GM12878 (cell line): ENCODE results near the gene ARHGAP26. TPM values are rescaled to one million over a fixed set of nuclear protein-coding genes. Genes with fewer than 3 reads are reported as not detected.

Experiments used
- BCL11A ChIP-seq: IDR thresholded peaks from 2 replicates; pipeline ENCODE4 v1.6.1; 2011; ENCODE audit warnings: low read depth, low read length
- BMI1 ChIP-seq: fragments of 450-650 bp; IDR thresholded peaks from 2 replicates; pipeline ENCODE4 v1.6.1; 2016; ENCODE audit warnings: mild to moderate bottlenecking, moderate library complexity, borderline replicate concordance
- CBX5 ChIP-seq: sonication (generic); IDR thresholded peaks from 2 replicates; pipeline ENCODE4 v1.6.1; 2016; ENCODE audit warnings: low read depth, moderate library complexity, mild to moderate bottlenecking, inconsistent platforms
- CREB1 ChIP-seq: IDR thresholded peaks from 2 replicates; pipeline ENCODE4 v1.6.1; 2012; ENCODE audit warnings: low read depth, mild to moderate bottlenecking, inconsistent platforms
- FOXM1 ChIP-seq: IDR thresholded peaks from 2 replicates; pipeline ENCODE4 v1.6.1; 2012; ENCODE audit warnings: low read depth, mild to moderate bottlenecking, inconsistent platforms, low read length, moderate library complexity
- GABPA ChIP-seq: IDR thresholded peaks from 2 replicates; pipeline ENCODE4 v1.6.1; 2014; ENCODE audit warnings: antibody characterized with exemption, low read depth, mild to moderate bottlenecking, inconsistent platforms
- JUND ChIP-seq: IDR thresholded peaks from 2 replicates; pipeline ENCODE4 v1.6.1; 2012; ENCODE audit warnings: low read depth, mild to moderate bottlenecking, low read length, improper control_type of control experiment, moderate library complexity
- KAT2A ChIP-seq: conservative IDR thresholded peaks from 2 replicates; pipeline ENCODE4 v1.6.1; 2011; ENCODE audit warnings: low read depth, low read length; ENCODE audit not compliant: control insufficient read depth
- MEF2B ChIP-seq: fragments of 450-650 bp; IDR thresholded peaks from 2 replicates; pipeline ENCODE4 v1.6.1; 2018; ENCODE audit warnings: mild to moderate bottlenecking, moderate library complexity; ENCODE audit not compliant: partially characterized antibody, poor library complexity, severe bottlenecking
- MYB ChIP-seq: fragments of 150-350 bp; IDR thresholded peaks from 2 replicates; pipeline ENCODE4 v1.6.1; 2014; ENCODE audit warnings: mild to moderate bottlenecking, low read depth, low read length, borderline replicate concordance
- NRF1 ChIP-seq: conservative IDR thresholded peaks from 2 replicates; pipeline ENCODE4 v1.6.1; 2011; ENCODE audit warnings: mild to moderate bottlenecking, low read depth, low read length, improper control_type of control experiment
- POLR2A ChIP-seq: IDR thresholded peaks from 2 replicates; pipeline ENCODE4 v1.6.1; 2011; ENCODE audit warnings: low read depth, mild to moderate bottlenecking, low read length
- RCOR1 ChIP-seq: conservative IDR thresholded peaks from 2 replicates; pipeline ENCODE4 v1.6.1; 2012; ENCODE audit warnings: low read depth, low read length, improper control_type of control experiment
- RELB ChIP-seq: fragments of 450-650 bp; IDR thresholded peaks from 2 replicates; pipeline ENCODE4 v1.6.1; 2017; ENCODE audit warnings: low read depth, mild to moderate bottlenecking, moderate library complexity
- RUNX3 ChIP-seq: IDR thresholded peaks from 2 replicates; pipeline ENCODE4 v1.6.1; 2012; ENCODE audit warnings: low read length, inconsistent platforms
- STAT1 ChIP-seq: fragments of 450-650 bp; conservative IDR thresholded peaks from 2 replicates; pipeline ENCODE4 v1.6.1; 2014; ENCODE audit warnings: antibody characterized with exemption, mild to moderate bottlenecking
- YY1 ChIP-seq: IDR thresholded peaks from 2 replicates; pipeline ENCODE4 v1.6.1; 2011; ENCODE audit warnings: low read depth, mild to moderate bottlenecking, low read length
- ZNF217 ChIP-seq: fragments of 450-650 bp; IDR thresholded peaks from 2 replicates; pipeline ENCODE4 v1.6.1; 2017; ENCODE audit warnings: antibody characterized with exemption, mild to moderate bottlenecking
- polyA plus RNA-seq, 11 experiments: library from polyadenylated mRNA; depleted of rRNA in 4 of 11; unstranded in 6 of 11; stranded (reverse) in 5 of 11; fragments of >200 nt; fragmentation: Nextera tagmentation in 4 of 11; fragmentation: Illumina TruSeq in 1 of 11; extraction: Ambion mirVana in 4 of 11; extraction: Trizol in 1 of 11; gene quantifications; 1 replicate in 1 of 11; 2 replicates in 10 of 11; pipeline versions ENCODE4 v1.2.1 to v1.2.3, GENCODE V29; 2011 to 2016; ENCODE audit warnings: inconsistent platforms in 2 of 11, missing spikeins in 2 of 11, low read depth in 1 of 11
- total RNA-seq, 4 experiments: library from RNA; depleted of rRNA in 3 of 4; stranded (reverse); fragments of >200 nt in 3 of 4; fragmentation: Illumina TruSeq in 1 of 4; extraction: Trizol in 1 of 4; gene quantifications; 2 replicates each; pipeline versions ENCODE4 v1.2.1 to v1.2.3, GENCODE V29; 2013 to 2021
- TF ChIP-seq, protein P1 (sequence below): fragments of 450-650 bp; IDR thresholded peaks from 2 replicates; pipeline ENCODE4 v1.6.1; 2018; ENCODE audit warnings: borderline replicate concordance, mild to moderate bottlenecking; ENCODE audit not compliant: partially characterized antibody
- TF ChIP-seq, protein P2 (sequence below): fragments of 450-650 bp; IDR thresholded peaks from 2 replicates; pipeline ENCODE4 v1.6.1; 2017; ENCODE audit warnings: mild to moderate bottlenecking, moderate library complexity
- TF ChIP-seq, protein P3 (sequence below): IDR thresholded peaks from 2 replicates; pipeline ENCODE4 v1.6.1; 2011; ENCODE audit warnings: mild to moderate bottlenecking, low read depth, low read length, moderate library complexity; ENCODE audit not compliant: insufficient replicate concordance

Gene ARHGAP26
- total and polyA plus RNA-seq, 10 of the 15 experiments (the other 5 are each of a cell fraction or from before 2014, with no cell fraction given) = 9.4 to 41.5 (median 19.3) TPM

DNA sequence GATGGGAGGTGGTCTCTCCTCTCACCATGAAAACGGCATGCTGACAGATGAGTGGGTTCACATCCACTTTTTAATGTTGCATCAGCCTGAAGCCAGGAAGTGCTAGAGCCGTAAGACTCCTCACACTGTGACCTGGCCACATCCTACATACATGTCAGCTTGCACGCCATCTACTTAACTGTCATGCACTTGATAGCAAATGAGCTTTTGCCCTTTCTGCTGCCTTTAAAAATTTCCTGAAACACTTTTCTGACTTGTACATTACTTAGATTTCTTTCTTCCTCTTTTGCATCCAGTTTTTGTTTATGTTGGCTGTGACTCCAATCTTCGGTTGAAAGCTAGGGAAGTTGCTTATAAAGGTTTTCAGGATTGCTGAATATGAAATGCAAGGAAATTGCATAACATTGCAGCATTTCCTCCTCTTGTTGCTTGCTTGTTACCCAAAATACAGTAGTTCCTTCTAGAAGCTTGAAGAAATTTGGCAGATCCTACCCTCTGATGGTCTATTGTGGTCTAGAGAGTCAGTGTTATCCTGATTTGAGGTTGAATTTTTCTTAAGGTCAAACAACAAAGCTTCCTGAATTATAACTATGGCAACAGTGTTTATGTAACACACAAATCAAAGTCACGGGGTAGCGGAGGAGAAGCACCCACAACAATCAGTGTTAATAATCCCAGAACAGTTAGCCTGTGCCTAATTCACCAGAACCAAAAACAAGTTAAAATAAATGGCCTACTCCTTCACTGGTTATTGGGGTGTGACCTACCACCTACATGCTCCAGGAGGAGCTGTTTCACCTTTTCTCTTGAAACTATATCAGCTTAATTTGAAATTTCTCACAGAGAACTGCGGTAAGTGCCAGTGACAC is 232.5 kb downstream of the ARHGAP26 start (continued):
- TF ChIP-seq RELB (peak; percentile 76), GABPA (no peak), KAT2A (no peak), BCL11A (peak; percentile 78), CREB1 (peak; percentile 77), STAT1 (no peak), MEF2B (peak; percentile 33), BMI1 (0 out of 2 replicates have a peak, but pooled peaks have one; percentile 10), POLR2A (peak; percentile 47; the same call in 1 of the 2 replicates), FOXM1 (peak; percentile 58; the same call in 1 of the 2 replicates), CBX5 (peak; percentile 78; the same call in 1 of the 2 replicates), RCOR1 (0 out of 2 replicates have a peak, but pooled peaks have one; percentile 22), NRF1 (no peak), ZNF217 (no peak), RUNX3 (peak; percentile 75), YY1 (peak; percentile 70), MYB (no peak), JUND (no peak)
- TF ChIP-seq, protein P1, sequence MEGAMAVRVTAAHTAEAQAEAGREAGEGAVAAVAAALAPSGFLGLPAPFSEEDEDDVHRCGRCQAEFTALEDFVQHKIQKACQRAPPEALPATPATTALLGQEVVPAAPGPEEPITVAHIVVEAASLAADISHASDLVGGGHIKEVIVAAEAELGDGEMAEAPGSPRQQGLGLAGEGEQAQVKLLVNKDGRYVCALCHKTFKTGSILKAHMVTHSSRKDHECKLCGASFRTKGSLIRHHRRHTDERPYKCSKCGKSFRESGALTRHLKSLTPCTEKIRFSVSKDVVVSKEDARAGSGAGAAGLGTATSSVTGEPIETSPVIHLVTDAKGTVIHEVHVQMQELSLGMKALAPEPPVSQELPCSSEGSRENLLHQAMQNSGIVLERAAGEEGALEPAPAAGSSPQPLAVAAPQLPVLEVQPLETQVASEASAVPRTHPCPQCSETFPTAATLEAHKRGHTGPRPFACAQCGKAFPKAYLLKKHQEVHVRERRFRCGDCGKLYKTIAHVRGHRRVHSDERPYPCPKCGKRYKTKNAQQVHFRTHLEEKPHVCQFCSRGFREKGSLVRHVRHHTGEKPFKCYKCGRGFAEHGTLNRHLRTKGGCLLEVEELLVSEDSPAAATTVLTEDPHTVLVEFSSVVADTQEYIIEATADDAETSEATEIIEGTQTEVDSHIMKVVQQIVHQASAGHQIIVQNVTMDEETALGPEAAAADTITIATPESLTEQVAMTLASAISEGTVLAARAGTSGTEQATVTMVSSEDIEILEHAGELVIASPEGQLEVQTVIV = peak; percentile 35
- TF ChIP-seq, protein P2, sequence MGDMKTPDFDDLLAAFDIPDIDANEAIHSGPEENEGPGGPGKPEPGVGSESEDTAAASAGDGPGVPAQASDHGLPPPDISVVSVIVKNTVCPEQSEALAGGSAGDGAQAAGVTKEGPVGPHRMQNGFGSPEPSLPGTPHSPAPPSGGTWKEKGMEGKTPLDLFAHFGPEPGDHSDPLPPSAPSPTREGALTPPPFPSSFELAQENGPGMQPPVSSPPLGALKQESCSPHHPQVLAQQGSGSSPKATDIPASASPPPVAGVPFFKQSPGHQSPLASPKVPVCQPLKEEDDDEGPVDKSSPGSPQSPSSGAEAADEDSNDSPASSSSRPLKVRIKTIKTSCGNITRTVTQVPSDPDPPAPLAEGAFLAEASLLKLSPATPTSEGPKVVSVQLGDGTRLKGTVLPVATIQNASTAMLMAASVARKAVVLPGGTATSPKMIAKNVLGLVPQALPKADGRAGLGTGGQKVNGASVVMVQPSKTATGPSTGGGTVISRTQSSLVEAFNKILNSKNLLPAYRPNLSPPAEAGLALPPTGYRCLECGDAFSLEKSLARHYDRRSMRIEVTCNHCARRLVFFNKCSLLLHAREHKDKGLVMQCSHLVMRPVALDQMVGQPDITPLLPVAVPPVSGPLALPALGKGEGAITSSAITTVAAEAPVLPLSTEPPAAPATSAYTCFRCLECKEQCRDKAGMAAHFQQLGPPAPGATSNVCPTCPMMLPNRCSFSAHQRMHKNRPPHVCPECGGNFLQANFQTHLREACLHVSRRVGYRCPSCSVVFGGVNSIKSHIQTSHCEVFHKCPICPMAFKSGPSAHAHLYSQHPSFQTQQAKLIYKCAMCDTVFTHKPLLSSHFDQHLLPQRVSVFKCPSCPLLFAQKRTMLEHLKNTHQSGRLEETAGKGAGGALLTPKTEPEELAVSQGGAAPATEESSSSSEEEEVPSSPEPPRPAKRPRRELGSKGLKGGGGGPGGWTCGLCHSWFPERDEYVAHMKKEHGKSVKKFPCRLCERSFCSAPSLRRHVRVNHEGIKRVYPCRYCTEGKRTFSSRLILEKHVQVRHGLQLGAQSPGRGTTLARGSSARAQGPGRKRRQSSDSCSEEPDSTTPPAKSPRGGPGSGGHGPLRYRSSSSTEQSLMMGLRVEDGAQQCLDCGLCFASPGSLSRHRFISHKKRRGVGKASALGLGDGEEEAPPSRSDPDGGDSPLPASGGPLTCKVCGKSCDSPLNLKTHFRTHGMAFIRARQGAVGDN = peak; percentile 63
- TF ChIP-seq, protein P3, sequence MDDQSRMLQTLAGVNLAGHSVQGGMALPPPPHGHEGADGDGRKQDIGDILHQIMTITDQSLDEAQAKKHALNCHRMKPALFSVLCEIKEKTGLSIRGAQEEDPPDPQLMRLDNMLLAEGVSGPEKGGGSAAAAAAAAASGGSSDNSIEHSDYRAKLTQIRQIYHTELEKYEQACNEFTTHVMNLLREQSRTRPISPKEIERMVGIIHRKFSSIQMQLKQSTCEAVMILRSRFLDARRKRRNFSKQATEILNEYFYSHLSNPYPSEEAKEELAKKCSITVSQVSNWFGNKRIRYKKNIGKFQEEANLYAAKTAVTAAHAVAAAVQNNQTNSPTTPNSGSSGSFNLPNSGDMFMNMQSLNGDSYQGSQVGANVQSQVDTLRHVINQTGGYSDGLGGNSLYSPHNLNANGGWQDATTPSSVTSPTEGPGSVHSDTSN = peak; percentile 28
